Mononuclear cell (primary cell): ENCODE data around the gene ACTBL2. TPM values are rescaled to one million over a fixed set of nuclear protein-coding genes. Genes with fewer than 3 reads are reported as not detected.

Source experiments
- H3K27me3 ChIP-seq: 2 replicates; pipeline ENCODE4 v1.6.0; 2011; ENCODE audit warnings: low read length, control low read depth; ENCODE audit not compliant: insufficient read depth
- H3K4me1 ChIP-seq: 2 replicates; pipeline ENCODE4 v1.5.1; 2011; ENCODE audit warnings: mild to moderate bottlenecking, low read length, control low read depth; ENCODE audit not compliant: insufficient read depth
- H3K4me3 ChIP-seq: 2 replicates; pipeline ENCODE4 v1.5.1; 2011; ENCODE audit warnings: mild to moderate bottlenecking, low read length, moderate library complexity
- H3K9me3 ChIP-seq: 2 replicates; pipeline ENCODE4 v1.5.1; 2011; ENCODE audit warnings: low read depth, mild to moderate bottlenecking, control low read depth, low read length
- total RNA-seq: library from RNA; depleted of rRNA; stranded (reverse); fragments of >200 nt; gene quantifications from one replicate; pipeline ENCODE4 v1.2.3, GENCODE V29; 2012

The ACTBL2 gene
- total RNA-seq, 1 donor, result not detected

DNA sequence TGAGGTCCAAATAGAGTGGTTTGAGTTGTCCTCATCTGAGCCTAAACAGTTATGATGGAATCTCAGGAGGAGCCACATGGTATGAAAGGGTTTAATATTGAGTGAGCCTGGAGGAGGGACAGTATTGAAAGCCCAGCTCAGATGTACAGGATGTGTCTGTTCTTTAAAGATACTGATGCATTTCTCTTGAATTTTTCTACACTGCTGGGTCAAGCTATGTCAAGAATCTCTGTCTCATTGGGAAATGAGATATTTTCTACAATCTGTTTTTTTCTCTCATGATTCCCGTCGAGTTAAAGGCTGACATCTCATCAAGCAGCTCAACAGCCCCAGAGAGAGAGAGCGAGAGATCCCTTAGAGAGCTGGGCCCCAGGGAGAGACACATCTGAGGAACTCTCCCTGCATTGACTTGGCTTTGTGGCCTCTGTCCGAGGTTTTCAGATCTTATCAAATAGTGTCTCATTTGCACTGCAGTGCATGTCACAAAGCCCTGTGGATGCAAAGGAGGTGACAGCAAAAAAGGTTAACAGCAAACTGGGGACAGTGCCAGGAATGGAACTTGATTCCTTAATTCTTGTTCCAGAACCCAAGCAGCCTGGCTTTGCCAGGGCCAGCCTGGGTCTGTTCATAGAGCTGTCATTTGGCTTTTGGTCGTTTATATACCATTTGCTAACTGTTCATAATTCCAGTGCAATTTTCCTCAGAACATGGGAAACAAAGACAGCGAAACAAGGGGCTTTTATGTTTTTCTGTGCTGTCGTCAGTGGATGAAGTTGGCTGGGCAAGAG is 19.0 kb upstream of the ACTBL2 start:
- no peaks in the 10 kb centered on the region for H3K4me1 ChIP-seq
- no peaks in the 10 kb centered on the region for H3K9me3 ChIP-seq
- no peak overlapping the region for H3K4me3 ChIP-seq
- H3K27me3 ChIP-seq, result no peaks in the 10 kb centered on the region

DNA sequence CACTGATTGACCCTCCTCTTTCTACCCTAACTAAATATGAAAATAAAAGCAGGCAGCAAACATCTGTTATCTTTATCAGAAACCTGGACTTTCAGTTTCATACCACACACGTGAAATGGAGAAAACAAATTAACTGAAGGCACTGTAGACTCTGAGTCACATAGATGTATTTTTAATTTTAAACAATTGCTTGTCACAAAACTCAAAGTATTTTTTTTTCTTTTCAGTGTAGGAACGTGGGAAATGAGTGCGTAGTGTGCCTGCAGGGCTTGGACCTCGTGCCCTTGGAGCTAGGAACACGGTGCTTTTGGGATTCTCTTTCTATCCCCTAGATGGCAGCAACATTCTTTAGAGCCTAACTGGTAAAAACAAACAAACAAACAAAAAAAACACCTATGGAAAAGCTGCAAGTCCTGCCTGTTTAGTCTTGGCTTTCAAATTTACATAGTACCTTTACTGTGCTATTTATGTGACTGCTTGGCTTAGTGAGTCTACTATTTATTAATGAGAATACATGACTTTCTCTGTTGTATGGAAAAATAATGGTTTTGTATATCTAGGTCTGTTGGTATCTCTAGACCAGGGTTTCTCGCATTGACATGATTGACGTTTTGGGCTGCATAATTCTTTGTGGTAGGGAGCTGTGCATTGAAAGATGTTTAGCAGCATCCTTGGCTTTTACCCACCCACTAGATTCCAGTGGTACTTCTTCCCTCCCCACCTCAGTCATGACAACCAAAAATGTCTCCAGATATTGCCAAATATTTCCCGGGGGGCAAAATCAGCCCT is 16.8 kb upstream of the ACTBL2 start:
- H3K4me1 ChIP-seq, result peaks cover 10% of the 10 kb centered on the region
- H3K9me3 ChIP-seq, result no peaks in the 10 kb centered on the region
- H3K27me3 ChIP-seq, result no peaks in the 10 kb centered on the region
- no peak overlapping the region for H3K4me3 ChIP-seq

DNA sequence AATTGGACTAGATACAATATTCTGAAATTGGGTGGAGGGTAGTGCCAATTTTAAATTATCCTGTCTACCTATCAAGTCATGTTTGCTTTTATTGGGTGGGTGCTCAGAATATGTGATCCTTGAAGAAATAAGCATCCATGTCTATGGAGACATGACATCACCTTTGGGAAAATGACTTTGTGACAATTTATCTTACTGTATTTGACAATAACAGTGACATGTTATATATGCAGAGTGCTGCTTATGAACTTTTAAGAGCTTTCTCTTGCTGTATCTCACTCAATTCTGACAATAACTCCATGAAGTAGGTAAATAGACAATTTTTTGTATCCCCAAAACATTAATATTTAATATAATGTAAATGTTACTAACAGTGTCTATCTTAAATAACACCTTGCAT is 15.1 kb upstream of the ACTBL2 start:
- Histone ChIP-seq H3K27me3 (no peaks in the 10 kb centered on the region), H3K4me1 (peaks cover 10% of the 10 kb centered on the region), H3K4me3 (no peak overlapping the region), H3K9me3 (no peaks in the 10 kb centered on the region)

- Histone ChIP-seq H3K27me3 (no peaks in the 10 kb centered on the region), H3K9me3 (no peaks in the 10 kb centered on the region), H3K4me3 (no peak overlapping the region), H3K4me1 (peaks cover 10% of the 10 kb centered on the region)
These were observed 12.9 kb upstream of the ACTBL2 start for GRCh38 chr5:57495285-57496086.

GRCh38 chr5:57494104-57495098 is 11.8 kb upstream of the ACTBL2 start:
- Histone ChIP-seq H3K4me3 (no peak overlapping the region), H3K4me1 (peaks cover 10% of the 10 kb centered on the region), H3K9me3 (no peaks in the 10 kb centered on the region)

DNA sequence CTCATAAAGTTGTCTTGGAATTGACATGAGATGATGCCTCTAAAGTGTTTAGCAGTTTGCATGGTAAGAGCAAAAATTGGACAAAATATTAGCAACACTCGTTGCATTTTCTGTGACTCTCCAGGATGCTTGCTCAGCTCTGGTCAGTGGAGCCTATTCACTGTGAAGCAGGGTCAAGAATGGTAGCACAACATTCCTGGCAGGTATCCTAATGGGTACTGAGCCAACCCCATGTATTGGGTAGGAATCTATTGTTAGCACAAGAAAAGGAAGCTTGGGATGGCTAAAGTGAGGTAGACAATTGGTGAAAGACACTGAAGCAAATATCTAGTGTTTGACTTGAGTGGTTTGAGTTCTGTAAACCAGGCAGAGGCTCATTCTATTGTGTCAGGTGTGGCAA is 10.4 kb upstream of the ACTBL2 start:
- Histone ChIP-seq H3K9me3 (no peaks in the 10 kb centered on the region), H3K27me3 (no peaks in the 10 kb centered on the region), H3K4me3 (no peak overlapping the region), H3K4me1 (peaks cover 10% of the 10 kb centered on the region)

More at GRCh38 chr5:57494104-57495098, 11.8 kb upstream of the ACTBL2 start:
- H3K27me3 ChIP-seq, result no peaks in the 10 kb centered on the region

GRCh38 chr5:57492632-57493031 is 10.0 kb upstream of the ACTBL2 start:
- Histone ChIP-seq H3K4me1 (peaks cover 10% of the 10 kb centered on the region), H3K4me3 (no peak overlapping the region), H3K27me3 (no peaks in the 10 kb centered on the region), H3K9me3 (no peaks in the 10 kb centered on the region)

DNA sequence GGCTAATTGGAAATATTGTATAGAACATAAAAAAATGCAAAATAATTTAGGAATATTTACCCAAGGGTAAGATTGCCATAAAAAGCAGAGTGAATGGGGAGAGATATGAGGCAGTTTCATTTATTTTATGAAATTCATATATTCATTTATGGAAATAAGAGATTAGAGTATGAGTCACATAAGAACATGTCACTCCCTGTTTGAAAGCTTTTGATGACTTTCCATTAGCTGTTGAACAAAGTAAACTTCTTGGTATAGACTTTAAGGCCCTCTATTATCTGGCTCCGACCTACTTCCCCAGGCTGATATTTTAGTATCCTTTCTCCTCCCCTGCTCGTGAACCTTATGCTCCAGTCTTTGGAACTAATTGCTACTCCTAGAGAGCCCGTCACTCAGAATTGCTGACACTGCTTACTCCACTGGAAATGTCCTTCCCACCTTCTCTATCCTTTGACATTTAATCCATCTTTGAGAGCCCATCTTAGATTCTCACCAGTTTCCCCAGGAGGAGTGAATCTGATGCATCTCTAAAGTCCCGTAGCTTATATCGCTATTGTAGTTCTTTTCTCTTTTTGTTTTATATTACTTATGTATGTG is 8.9 kb upstream of the ACTBL2 start:
- H3K4me1 ChIP-seq, result peaks cover 10% of the 10 kb centered on the region
- H3K27me3 ChIP-seq, result no peaks in the 10 kb centered on the region
- no peak overlapping the region for H3K4me3 ChIP-seq
- no peaks in the 10 kb centered on the region for H3K9me3 ChIP-seq

- no peaks in the 10 kb centered on the region for H3K9me3 ChIP-seq
- H3K27me3 ChIP-seq, result no peaks in the 10 kb centered on the region
- H3K4me1 ChIP-seq, result no peaks in the 10 kb centered on the region
- H3K4me3 ChIP-seq, result no peak overlapping the region
These were observed 5.8 kb upstream of the ACTBL2 start for GRCh38 chr5:57488215-57488955.

- H3K4me3 ChIP-seq, result no peak overlapping the region
- H3K9me3 ChIP-seq, result no peaks in the 10 kb centered on the region
- no peaks in the 10 kb centered on the region for H3K27me3 ChIP-seq
- H3K4me1 ChIP-seq, result no peaks in the 10 kb centered on the region
These were observed 3.5 kb upstream of the ACTBL2 start for GRCh38 chr5:57486027-57486602.

- no peaks in the 10 kb centered on the region for H3K27me3 ChIP-seq
- H3K4me3 ChIP-seq, result no peak overlapping the region
- no peaks in the 10 kb centered on the region for H3K9me3 ChIP-seq
These were observed 3.8 kb downstream of the ACTBL2 start for GRCh38 chr5:57478826-57479225.

GRCh38 chr5:57476601-57477056 is 6.0 kb downstream of the ACTBL2 start:
- H3K4me3 ChIP-seq, result no peak overlapping the region
- H3K27me3 ChIP-seq, result no peaks in the 10 kb centered on the region
- no peaks in the 10 kb centered on the region for H3K9me3 ChIP-seq
- H3K4me1 ChIP-seq, result no peaks in the 10 kb centered on the region

More at GRCh38 chr5:57478826-57479225, 3.8 kb downstream of the ACTBL2 start:
- H3K4me1 ChIP-seq, result no peaks in the 10 kb centered on the region

DNA sequence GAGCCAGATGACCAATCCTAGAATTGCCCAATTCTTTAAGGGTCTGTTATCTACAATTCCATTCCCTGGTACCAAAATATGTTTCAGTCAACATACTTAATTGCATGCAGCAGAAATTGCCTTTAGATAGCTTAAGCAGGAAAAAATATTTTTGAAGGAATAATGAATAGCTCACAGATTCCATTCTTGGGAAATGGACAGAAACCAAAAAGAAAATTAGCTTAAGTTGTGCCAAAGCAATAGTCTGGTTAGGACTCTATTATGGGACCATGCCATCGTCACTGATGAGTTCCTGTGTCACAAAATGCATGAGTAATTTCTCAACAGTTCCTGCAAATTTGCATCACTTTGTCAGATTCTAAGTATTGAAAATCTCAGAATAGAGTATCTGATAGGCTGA is 12.3 kb downstream of the ACTBL2 start:
- Histone ChIP-seq H3K4me1 (no peaks in the 10 kb centered on the region), H3K27me3 (no peaks in the 10 kb centered on the region), H3K4me3 (no peak overlapping the region), H3K9me3 (no peaks in the 10 kb centered on the region)
